Right renal cortex interstitium (tissue), 3 donors: ENCODE results near the gene NBAS. TPM values are rescaled to one million over a fixed set of nuclear protein-coding genes. Genes with fewer than 3 reads are reported as not detected.
"Not testable (repeated sequence)": the region's sequence is repeated elsewhere in the genome, so short reads cannot be mapped to it uniquely, and the experiment has no call there.

Source experiments
- DNase-seq, 3 donors: peaks; one replicate each; pipeline ENCODE4 v3.0.0-alpha.2; 2013; ENCODE audit warnings: low read depth in 3 of 3, low spot score in 2 of 3
- polyA plus RNA-seq, 3 donors: library from polyadenylated mRNA; unstranded; fragments of 120-200 nt; gene quantifications; one replicate each; pipeline ENCODE4 v1.2.1, GENCODE V29; 2013; ENCODE audit not compliant: insufficient read length in 3 of 3

The NBAS gene
- polyA plus RNA-seq, 3 donors: 58.1 to 66.9 (median 62.5) TPM

- DNase-seq: no peak
Observed at GRCh38 chr2:15325296-15325695, 235.8 kb downstream of the NBAS start.

- no peak for DNase-seq
Observed at GRCh38 chr2:15323227-15323626, 237.9 kb downstream of the NBAS start.

DNA sequence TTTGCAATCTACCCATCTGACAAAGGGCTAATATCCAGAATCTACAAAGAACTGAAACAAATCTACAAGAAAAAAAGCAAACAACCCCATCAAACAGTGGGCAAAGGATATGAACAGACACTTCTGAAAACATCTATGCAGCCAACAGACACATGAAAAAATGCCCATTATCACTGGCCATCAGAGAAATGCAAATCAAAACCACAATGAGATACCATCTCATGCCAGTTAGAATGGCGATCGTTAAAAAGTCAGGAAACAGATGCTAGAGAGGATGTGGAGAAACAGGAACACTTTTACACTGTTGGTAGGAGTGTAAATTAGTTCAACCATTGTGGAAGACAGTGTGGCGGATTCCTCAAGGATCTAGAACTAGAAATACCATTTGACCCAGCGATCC, 239.7 kb downstream of the NBAS start:
- DNase-seq: not testable (repeated sequence)

GRCh38 chr2:15316370-15316814, 244.7 kb downstream of the NBAS start:
- DNase-seq: no peak

DNA sequence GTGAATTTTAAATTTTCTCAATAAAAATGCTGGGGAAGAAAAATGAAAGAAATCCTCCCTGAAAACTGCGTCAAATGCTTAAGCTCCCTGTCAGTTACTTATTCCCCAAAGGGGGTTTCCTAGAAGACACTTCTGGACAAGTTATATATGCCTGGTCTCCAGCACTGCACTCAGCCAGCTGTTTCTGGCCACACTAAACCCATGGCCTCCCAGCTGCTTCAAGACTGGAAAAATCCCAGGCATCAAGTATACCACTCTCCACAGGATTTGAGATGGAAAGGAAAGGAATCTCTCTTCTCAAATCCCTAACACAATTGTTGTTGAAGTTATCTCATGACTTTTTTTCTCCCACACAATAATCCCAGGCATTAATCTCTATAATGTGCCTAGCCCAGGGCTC, 245.7 kb downstream of the NBAS start:
- DNase-seq: no peak

GRCh38 chr2:15313657-15314056, 247.5 kb downstream of the NBAS start:
- DNase-seq: no peak

- DNase-seq: no peak
Observed at GRCh38 chr2:15311926-15312325, 249.2 kb downstream of the NBAS start.

DNA sequence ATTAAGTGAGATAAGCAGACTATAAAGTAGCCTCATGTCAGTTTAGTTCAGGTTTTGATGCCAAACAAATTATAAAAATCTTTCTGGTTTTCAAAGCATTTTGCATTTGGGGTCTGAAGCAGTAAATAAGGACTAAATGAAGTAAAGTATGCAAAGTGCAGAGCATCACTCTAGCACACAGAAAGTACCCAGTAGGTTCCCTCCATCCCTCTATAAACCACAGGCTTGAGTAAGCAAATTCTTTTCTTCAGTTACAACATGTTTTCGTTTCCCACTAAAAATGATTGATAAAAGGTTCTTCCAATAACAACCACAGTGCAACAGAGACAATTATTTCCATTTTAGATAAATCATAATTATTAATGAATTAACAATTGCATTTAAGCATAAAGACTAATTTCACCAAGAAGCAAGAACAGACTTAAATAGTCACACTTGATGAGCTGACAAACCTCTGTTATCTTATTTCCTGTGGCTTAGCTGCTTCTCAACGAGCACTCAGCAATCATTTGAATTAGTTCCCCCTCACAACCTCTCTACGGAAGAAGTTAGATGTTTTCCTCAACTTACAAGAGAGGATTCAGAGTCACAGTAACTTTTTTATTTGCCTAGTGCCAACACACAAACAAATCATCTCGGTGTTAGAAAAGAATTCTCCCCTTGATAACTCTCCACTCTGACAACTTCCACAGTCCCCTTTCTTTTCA, 249.8 kb downstream of the NBAS start:
- no peak for DNase-seq

DNA sequence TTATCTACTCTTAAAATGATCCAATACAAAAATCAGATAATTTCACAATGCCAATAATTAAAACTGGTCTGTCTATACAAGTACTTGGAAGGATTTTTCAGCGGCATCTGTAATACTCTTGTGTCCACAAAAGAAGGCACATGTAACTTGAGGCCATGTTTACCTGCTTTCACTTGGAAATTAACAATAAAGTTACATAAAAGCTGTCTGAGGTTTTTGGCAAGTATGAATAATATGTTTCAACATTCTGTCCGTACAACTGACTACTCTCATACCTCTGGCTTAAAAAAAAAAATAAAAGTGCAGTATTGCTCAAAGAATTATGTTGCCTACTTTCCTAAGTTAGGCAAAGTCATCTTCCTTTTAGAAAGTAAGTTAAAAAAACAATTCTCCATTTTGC, 253.6 kb downstream of the NBAS start:
- DNase-seq: no peak

DNA sequence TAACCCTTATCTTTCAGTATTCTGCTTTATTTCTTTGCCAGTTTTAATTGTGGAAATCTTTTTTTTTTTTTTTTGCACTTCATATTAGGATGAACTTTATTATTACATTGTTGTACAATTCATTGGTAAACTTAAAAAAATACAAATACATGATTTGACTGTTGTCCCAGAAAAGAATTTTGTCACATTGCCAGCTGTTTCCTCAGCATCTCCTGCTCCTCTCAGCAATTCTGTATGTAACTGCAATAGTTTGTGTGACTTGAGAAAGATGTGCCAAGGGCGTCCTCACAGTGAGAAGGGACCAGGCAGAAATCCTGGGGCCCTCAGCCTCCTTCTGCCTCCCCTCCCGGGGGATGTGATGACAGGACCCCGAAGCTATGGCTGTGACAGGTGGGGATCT, 254.4 kb downstream of the NBAS start:
- no peak for DNase-seq

DNA sequence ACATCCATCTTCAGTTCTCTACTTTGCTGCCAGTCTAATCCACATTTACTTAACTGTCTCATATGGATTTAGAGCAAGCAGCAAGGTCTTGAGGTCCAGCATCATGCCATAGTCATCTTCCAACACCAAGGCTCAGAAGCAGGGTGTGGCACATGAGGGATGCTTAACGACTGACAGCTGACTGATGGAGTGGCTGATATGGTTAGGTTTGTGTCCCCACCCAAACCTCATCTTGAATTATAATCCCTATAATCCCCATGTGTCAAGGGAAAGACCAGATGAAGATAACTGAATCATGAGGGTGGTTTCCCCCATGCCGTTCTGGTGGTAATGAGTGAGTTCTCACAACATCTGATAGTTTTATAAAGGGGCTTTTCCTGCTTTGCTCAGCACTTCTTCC, 257.3 kb downstream of the NBAS start:
- DNase-seq: no peak

- no peak for DNase-seq
Observed at GRCh38 chr2:15302154-15302553, 259.0 kb downstream of the NBAS start.

- no peak for DNase-seq
Observed at GRCh38 chr2:15300624-15301573, 260.2 kb downstream of the NBAS start.

DNA sequence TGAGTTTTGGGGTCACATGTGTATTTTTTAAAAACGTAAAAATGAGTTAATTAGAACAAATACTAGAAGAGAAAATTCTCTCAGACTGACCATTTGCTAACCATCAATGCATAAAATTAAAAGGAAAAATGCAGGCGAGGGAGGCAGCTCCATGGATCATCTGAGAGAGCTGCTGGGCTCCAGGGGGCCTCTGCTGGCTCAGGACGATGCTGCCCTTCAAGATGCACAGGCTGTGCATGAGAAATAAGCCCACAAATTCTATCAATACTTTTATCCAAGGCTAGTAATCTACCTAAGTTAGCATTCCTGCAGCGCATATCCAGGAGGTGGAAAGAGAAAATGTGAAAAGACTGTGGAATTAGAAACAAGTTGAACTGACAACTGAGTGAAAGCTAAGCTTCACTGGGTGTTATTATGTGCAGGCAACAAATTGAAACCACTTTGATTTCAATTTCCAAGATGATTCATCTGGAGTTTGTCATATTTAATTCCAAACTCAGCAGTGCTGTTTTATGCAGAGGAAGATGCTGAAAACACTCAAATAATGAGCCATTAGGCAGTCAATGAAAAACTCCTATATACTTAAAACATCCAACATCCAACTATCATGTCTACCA, 261.1 kb downstream of the NBAS start:
- DNase-seq: no peak

GRCh38 chr2:15298770-15299169, 262.4 kb downstream of the NBAS start:
- DNase-seq: no peak

DNA sequence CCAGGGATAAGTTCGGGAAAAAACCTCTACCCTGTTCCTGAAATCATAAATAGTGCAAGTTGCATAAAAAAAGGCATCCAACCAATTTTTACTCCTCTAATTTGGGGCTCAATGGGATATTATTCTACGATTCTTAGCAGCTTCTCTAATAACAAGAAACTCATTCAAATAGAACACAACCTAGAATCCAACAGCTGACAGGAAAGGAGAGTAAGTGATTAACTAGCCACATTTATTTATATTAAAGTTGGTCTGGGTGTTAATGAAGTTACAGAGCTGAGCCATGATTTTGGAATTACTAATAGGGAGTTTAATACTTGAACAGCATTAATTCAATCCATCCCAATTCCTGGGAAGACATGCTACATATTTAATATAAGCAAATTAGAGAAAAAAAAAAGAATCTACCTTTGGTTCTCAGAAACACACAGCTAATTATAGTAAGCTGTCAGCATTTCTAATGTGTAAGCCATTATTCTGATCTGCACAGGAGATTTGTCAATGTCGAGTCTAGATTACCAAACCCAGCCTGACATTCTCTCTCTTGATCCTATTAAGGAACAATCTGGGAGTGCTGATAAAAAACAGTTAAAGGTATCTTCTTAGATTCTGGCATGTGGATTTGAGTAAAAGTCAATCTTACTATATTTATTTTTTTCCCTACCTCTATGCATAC, 267.7 kb downstream of the NBAS start:
- no peak for DNase-seq

GRCh38 chr2:15287447-15288184, 273.5 kb downstream of the NBAS start:
- DNase-seq: no peak

DNA sequence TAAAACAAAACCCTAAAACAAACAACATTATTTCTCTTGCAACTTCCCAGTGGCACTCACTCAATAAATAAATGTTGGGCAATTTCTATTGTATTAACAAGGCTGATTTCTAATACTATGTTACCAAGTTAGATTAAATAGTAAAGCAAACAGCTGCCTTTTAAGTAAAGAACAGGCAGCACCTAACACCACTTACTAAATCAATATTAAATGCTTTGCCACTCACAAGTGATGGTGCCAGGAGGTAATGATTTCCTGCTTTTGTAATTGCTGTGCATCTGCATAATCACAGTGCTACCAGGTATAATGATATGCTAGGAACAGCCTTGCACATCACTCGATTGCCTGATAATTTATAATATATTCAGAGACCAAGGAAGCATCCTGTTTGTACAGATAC, 276.5 kb downstream of the NBAS start:
- no peak for DNase-seq

GRCh38 chr2:15281681-15282080, 279.5 kb downstream of the NBAS start:
- DNase-seq: no peak

GRCh38 chr2:15279201-15279876, 281.8 kb downstream of the NBAS start:
- DNase-seq: no peak
